Measurements from ENCODE around the gene RNU1-2. TPM values are rescaled to one million over a fixed set of nuclear protein-coding genes. Genes with fewer than 3 reads are reported as not detected.
"Not testable (repeated sequence)": the region's sequence is repeated elsewhere in the genome, so short reads cannot be mapped to it uniquely, and the experiment has no call there.

The RNU1-2 gene
- polyA plus RNA-seq, 1 experiment = not detected

GRCh38 chr1:16913181-16913832 is 17.5 kb downstream of the RNU1-2 start:
- DNase-seq (ENCODE audit: low read depth) = no peak
- Histone ChIP-seq H3K4me3 (ENCODE audit: low read depth, low read length) (peak overlapping the region; percentile 85), H3K27me3 (ENCODE audit: control insufficient read depth, insufficient read depth, low read length) (no peaks in the 10 kb centered on the region; the same call in 1 of the 2 replicates), H3K36me3 (ENCODE audit: control insufficient read depth, insufficient read depth, low read length) (no peaks in the 10 kb centered on the region)
- POLR2A ChIA-PET = no interaction called here
- CTCF ChIA-PET = no interaction called here
- no peak for TF ChIP-seq CTCF (IDR thresholded peaks at IDR 0.05; ENCODE audit: insufficient read depth, low read depth, low read length)

- no peak for TF ChIP-seq CTCF (IDR thresholded peaks at IDR 0.05; ENCODE audit: insufficient read depth, low read depth, low read length)
- POLR2A ChIA-PET = interaction anchor here (0.7 kb wide), 1 partner anchor 9 kb away, joined by 3 read pairs; no protein-coding TSS in a partner anchor
- CTCF ChIA-PET = no interaction called here
- no peaks in the 10 kb centered on the region; the same call in 1 of the 2 replicates for H3K27me3 ChIP-seq (ENCODE audit: control insufficient read depth, insufficient read depth, low read length)
- peak overlapping the region; percentile 85 for H3K4me3 ChIP-seq (ENCODE audit: low read depth, low read length)
- DNase-seq (ENCODE audit: low read depth) = peak; percentile 73
- no peaks in the 10 kb centered on the region for H3K36me3 ChIP-seq (ENCODE audit: control insufficient read depth, insufficient read depth, low read length)
These were observed 18.3 kb downstream of the RNU1-2 start for GRCh38 chr1:16913833-16914662.

- H3K27me3 ChIP-seq (ENCODE audit: control insufficient read depth, insufficient read depth, low read length); CTCF ChIA-PET; H3K36me3 ChIP-seq (ENCODE audit: control insufficient read depth, insufficient read depth, low read length); POLR2A ChIA-PET; DNase-seq (ENCODE audit: low read depth): not testable (repeated sequence)
- peak overlapping the region; percentile 85 for H3K4me3 ChIP-seq (ENCODE audit: low read depth, low read length)
These were observed 19.3 kb downstream of the RNU1-2 start for GRCh38 chr1:16914928-16915626.

- H3K36me3 ChIP-seq (ENCODE audit: control insufficient read depth, insufficient read depth, low read length) = no peaks in the 10 kb centered on the region
- no peaks in the 10 kb centered on the region; the same call in 1 of the 2 replicates for H3K27me3 ChIP-seq (ENCODE audit: control insufficient read depth, insufficient read depth, low read length)
- ChIA-PET CTCF (no interaction called here), POLR2A (no interaction called here)
- no peak; the same call in 1 of the 2 replicates for TF ChIP-seq CTCF (IDR thresholded peaks at IDR 0.05; ENCODE audit: insufficient read depth, low read depth, low read length)
- no peak for DNase-seq (ENCODE audit: low read depth)
- H3K4me3 ChIP-seq (ENCODE audit: low read depth, low read length) = no peak overlapping the region
These were observed 19.8 kb downstream of the RNU1-2 start for GRCh38 chr1:16915627-16915973.

- H3K27me3 ChIP-seq (ENCODE audit: control insufficient read depth, insufficient read depth, low read length); H3K4me3 ChIP-seq (ENCODE audit: low read depth, low read length); POLR2A ChIA-PET; DNase-seq (ENCODE audit: low read depth); CTCF ChIA-PET; H3K36me3 ChIP-seq (ENCODE audit: control insufficient read depth, insufficient read depth, low read length): not testable (repeated sequence)
These were observed 20.5 kb downstream of the RNU1-2 start for GRCh38 chr1:16916036-16916880.
